EH (cell line): ENCODE data around the gene FLOT1.

Experiments used
- DNase-seq: peaks from one replicate; pipeline ENCODE4 v3.0.0-alpha.2; 2015; ENCODE audit warnings: low read depth

Gene FLOT1

GRCh38 chr6:30747300-30747687 is 4.8 kb upstream of the FLOT1 start:
- DNase-seq = peak; percentile 60

- DNase-seq = peak; percentile 95
These were observed 1.7 kb upstream of the FLOT1 start, which contains the start of gene IER3 for GRCh38 chr6:30744054-30744805. Gene IER3, minus strand, starts transcription at chr6:30744547. Its CDS starts 29 bp downstream, at chr6:30744518.

- peak; percentile 49 for DNase-seq
These were observed 889 bp upstream of the FLOT1 start for GRCh38 chr6:30743099-30744053.

DNA sequence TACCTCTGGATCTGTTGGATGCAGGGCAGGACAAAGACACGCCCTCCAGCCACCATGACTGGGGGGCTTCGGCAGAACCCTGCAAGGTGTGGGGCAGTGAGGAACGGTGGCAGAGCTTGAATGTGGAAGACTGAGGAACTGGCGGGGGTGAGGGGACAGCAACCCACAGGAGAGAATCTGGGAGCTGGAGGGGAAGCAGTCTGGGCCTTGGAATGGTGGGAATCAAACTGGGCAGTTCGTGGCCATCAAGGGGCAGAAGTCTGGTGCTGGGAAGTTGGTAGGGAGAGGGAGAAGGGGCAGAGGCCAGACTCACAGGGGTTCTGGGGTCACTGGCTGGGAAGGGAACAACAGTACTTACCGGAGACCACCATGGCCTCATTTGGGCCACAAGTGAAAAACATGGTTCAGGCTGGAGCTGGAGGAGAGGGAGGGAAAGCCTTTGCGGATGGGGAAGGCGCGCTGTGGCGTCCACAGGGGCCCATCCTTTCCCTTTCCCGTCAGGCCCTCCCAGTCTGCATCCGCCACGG is 635 bp downstream of the FLOT1 start:
- no peak for DNase-seq

GRCh38 chr6:30741063-30741779 is 1.3 kb downstream of the FLOT1 start:
- peak; percentile 36 for DNase-seq

DNA sequence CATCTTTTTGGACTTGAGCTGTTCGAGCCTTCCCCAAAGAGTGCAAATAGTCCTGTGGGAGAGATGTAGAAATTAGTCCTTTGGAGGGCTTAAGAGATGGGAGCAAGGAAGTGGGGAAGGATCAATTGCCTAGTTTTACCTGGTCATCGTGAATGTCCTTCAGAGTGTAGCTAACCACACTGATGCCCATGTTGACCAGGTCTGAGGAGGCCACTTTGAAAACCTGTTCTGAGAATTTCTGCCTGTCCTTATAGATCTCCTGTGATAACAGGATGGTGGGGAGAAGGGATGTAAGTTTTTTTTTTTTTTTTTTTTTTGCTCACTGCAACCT is 2.0 kb downstream of the FLOT1 start:
- DNase-seq = no peak

- no peak for DNase-seq
These were observed 4.0 kb downstream of the FLOT1 start for GRCh38 chr6:30738532-30738931.

DNA sequence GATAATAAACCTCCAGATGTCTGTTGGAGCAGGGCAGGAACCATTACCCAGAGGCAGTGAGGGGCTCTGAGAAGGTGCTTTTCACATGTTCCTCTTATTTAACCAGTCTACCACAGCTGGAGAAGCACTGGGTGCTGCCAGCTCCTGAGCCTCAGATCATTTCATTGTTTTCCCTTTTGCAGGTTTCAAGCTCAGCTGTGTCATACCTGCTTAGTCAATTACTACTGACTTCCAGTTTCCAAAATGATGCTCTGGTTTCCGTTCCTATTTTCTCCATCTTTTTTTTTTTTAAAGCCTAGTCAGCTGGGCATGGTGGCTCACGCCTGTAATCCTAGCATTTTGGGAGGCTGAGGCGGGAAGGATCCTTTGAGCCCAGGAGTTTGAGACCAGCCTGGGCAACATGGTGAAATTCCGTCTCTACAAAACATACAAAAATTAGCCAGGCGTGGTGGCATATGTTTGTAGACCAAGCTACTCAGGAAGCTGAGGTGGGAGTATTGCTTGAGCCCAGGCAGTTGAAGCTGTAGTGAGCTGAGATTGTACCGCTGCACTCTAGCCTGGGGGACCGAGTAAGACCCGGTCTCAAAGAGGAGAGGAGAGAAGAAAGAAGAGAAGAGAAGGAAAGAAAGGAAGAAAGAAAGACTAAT is 6.7 kb downstream of the FLOT1 start:
- no peak for DNase-seq

- no peak for DNase-seq
These were observed 10.1 kb downstream of the FLOT1 start for GRCh38 chr6:30732237-30732943.

DNA sequence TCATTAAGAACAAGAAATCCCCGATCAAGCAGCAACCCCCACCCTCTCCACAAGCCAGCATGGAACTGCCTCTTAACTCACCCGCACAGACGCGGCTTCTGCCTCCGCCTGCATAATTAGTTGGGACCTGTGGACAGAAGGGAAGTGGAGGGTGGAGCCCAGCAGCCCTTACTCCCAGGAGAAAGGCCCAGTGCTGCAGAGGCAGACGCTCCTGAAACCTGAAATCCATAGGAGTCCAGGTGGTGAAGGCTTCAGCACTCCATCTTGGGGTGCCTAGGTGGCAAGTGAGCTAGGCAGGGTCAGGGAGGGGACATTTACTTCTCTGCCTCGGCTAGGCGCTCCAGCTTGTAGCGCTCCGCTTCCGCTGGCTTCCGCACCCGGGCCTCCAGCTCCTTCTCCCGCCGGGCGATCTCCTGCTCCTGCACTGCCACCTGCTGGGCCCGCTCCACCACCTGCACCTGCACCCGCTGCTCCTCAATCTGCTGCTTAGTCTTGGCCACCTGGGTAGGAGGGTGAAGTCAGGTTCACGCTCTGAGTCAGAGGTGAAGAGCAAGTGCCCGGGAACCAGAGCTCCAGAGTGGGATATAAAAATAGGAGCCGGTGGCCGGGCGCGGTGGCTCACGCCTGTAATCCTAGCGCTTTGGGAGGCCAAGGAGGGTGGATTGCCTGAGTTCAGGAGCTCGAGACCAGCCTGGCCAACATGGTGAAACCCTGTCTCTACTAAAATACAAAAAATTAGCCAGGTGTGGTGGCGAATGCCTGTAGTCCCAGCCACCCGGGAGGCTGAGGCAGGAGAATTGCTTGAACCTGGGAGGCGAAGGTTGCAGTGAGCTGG is 11.7 kb downstream of the FLOT1 start:
- DNase-seq = peak; percentile 42

DNA sequence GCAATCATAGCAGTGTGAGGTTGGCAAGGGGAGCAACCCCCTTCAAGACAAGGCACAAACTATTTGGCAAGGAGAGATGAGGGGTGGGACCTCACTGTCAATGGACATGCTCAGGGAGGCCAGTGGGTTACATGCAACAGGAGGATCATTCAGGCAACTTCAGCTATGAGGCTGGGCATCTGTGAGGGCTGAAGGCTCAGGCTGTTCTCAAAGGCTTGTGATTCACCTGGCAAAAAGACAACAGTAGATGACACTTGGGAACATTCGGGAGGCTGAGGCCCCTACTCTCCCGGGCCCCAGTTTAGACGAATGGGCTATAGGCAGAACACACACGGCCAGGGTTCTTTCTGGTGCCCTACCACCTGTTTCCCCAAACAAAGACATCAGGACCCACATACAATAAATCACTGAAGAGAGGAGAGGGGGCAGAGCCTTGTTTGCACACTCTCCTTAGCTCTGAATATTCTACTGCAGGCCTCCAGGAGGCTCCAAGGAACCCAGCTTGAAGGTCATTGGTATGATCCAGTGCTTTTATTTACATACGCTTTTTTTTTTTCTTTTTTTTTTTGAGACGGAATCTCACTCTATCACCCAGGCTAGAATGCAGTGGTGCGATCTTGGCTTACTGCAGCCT is 14.4 kb downstream of the FLOT1 start:
- DNase-seq = peak; percentile 72

DNA sequence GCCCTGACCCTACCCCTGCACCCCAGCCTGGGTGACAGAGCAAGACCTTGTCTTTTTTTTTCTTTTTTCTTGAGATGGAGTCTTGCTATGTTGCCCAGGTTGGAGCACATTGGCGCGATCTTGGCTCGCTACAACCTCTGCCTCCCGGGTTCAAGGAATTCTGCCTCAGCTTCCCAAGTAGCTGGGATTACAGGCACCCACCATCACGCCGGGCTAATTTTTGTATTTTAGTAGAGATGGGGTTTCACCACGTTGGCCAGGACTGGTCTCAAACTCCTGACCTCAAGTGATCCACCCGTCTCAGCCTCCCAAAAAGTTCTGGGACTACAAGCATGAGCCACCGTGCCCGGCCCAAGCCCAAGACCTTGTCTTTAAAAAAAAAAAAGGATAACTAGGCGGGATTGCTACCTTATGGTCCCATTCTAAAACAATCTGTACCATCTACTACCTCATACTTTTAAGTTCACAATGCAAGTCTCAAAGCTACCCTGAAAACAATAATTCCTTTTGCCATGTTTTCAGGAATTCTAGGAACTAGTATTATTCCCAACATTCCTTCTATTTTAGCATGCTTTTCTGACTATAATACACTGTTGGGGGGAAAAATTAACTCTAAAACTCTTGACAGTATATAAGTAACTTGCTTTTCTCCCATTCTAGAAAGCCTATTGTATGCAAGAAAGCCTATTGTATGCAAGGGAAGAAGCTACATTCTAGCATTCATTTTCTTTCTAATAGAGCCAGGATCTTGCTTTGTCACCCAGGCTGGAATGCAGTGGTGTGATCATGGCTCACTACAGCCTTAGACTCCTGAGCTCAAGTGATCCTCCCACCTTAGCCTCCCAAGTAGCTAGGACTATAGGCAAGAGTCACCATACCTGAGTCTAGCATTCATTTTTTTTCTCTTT is 15.7 kb downstream of the FLOT1 start:
- DNase-seq = peak; percentile 58

DNA sequence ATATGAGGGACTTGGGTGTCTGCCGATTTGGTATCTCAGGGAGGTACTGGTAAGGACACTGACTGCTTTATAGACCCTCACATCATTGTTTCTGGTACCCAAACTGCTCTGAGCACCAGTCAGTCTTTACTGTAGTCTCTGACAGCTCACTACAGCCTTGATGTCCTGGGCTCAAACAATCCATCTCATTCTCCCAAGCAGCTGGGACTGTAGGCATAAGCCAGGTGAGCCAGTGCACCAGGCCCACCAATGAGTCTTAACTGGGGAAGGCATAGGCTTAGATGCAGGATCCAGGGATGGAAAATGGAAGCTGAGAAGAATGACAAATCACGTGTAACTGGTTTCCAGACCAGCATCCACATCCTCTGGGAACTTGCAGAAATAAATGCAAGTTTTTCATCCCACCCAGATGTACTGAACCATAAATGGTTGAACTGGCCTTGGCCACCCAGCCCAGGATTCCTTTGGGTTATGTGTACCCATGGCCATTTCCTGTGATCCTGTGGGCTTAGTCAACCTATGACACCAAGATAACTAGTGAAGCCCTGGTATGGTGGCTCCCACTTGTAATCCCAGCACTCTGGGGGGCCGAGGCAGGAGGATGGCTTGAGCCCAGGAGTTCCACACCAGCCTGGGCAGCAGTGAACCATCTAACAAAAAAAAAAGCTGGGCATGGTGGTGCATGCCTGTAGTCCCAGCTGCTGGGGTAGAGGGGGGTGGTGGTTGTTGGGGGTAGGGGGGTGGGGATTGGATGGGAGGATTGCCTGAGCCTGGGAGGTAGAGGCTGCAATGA is 16.6 kb downstream of the FLOT1 start:
- peak; percentile 84 for DNase-seq

- peak; percentile 25 for DNase-seq
These were observed 17.4 kb downstream of the FLOT1 start for GRCh38 chr6:30724906-30725667.

DNA sequence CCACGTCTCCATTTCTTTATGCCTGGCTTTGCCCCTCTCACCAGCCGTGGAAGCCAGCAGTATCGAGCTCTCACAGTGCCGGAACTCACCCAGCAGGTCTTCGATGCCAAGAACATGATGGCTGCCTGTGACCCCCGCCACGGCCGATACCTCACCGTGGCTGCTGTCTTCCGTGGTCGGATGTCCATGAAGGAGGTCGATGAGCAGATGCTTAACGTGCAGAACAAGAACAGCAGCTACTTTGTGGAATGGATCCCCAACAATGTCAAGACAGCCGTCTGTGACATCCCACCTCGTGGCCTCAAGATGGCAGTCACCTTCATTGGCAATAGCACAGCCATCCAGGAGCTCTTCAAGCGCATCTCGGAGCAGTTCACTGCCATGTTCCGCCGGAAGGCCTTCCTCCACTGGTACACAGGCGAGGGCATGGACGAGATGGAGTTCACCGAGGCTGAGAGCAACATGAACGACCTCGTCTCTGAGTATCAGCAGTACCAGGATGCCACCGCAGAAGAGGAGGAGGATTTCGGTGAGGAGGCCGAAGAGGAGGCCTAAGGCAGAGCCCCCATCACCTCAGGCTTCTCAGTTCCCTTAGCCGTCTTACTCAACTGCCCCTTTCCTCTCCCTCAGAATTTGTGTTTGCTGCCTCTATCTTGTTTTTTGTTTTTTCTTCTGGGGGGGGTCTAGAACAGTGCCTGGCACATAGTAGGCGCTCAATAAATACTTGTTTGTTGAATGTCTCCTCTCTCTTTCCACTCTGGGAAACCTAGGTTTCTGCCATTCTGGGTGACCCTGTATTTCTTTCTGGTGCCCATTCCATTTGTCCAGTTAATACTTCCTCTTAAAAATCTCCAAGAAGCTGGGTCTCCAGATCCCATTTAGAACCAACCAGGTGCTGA is 18.4 kb downstream of the FLOT1 start:
- DNase-seq = peak; percentile 46
